Measurements from ENCODE around the gene SULF2. TPM values are rescaled to one million over a fixed set of nuclear protein-coding genes. Genes with fewer than 3 reads are reported as not detected.

Gene SULF2
- total RNA-seq, 1 experiment from 2014 or later = 495 TPM

DNA sequence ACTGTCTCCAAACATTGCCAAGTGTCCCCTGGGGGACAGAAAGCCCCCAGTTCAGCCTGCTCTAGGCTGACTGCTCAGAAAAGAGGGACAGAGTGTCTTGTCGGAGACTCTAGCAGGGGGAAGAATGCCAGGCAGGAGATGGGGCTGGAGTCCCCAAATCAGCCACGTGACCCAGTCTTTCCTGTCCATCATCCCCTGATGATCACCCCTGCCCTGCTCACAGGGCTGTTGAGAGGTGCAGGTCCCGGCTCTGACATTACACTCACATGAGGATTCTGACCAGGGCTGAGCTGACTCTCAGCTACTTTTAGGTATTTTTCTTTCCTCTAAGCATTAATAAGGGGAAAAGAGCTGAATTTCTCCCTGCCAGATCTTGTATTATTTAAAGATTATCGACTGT, 115.8 kb downstream of the SULF2 start:
- BruUV-seq (replicated peaks) = no TSS peak
- peaks cover 74% of the 10 kb centered on the region for H3K36me3 ChIP-seq (ENCODE audit: low read depth)

DNA sequence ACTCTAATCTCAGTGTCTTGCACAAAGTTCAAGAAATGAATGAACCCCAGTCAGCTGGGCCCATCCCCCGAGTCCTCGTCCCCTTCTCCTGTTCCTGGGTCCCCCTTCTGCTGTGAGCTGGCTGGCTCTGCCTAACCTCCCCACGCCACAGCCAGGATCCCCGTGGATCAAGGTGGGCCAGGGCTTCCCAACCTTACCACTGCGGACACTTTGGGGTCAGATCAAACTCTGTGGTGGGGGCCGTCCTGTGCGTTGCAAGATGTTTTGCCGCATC, 116.2 kb downstream of the SULF2 start:
- no peak for DNase-seq
- Histone ChIP-seq H3K27ac (no peak overlapping the region), H3K9me3 (ENCODE audit: insufficient read depth, low read depth) (no peaks in the 10 kb centered on the region), H3K36me3 (ENCODE audit: low read depth) (peaks cover 71% of the 10 kb centered on the region), H3K27me3 (ENCODE audit: insufficient read depth, low read depth) (no peaks in the 10 kb centered on the region), H3K79me2 (ENCODE audit: low read depth) (peaks cover 4% of the 10 kb centered on the region; the same call in 1 of the 2 replicates), H2AFZ (no peak overlapping the region), H3K4me3 (no peak overlapping the region), H3K4me2 (no peak overlapping the region), H4K20me1 (ENCODE audit: insufficient read depth) (peaks cover 26% of the 10 kb centered on the region; the same call in 1 of the 2 replicates), H3K9me2 (ENCODE audit: insufficient read depth) (no peaks in the 10 kb centered on the region), H3F3A (ENCODE audit: insufficient read depth, low read depth) (peaks cover 88% of the 10 kb centered on the region), H3K4me1 (replicated peaks; ENCODE audit: insufficient read depth) (no peaks in the 10 kb centered on the region)
- ChIA-PET POLR2A (ENCODE audit: unreplicated experiment) (no interaction called here), CTCF (interaction anchor here (0.6 kb wide), 1 partner anchor 666 kb away, joined by 5 read pairs; no protein-coding TSS in a partner anchor)
- TF ChIP-seq, protein P1, sequence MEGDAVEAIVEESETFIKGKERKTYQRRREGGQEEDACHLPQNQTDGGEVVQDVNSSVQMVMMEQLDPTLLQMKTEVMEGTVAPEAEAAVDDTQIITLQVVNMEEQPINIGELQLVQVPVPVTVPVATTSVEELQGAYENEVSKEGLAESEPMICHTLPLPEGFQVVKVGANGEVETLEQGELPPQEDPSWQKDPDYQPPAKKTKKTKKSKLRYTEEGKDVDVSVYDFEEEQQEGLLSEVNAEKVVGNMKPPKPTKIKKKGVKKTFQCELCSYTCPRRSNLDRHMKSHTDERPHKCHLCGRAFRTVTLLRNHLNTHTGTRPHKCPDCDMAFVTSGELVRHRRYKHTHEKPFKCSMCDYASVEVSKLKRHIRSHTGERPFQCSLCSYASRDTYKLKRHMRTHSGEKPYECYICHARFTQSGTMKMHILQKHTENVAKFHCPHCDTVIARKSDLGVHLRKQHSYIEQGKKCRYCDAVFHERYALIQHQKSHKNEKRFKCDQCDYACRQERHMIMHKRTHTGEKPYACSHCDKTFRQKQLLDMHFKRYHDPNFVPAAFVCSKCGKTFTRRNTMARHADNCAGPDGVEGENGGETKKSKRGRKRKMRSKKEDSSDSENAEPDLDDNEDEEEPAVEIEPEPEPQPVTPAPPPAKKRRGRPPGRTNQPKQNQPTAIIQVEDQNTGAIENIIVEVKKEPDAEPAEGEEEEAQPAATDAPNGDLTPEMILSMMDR (conservative IDR thresholded peaks at IDR 0.05) = no peak
- TF ChIP-seq EZH2 (IDR thresholded peaks at IDR 0.05; ENCODE audit: low read depth) = no peak
- BruUV-seq (replicated peaks) = no TSS peak
- intact Hi-C loops (cut with micrococcal nuclease; ENCODE audit: unreplicated experiment) = no loop called here

More for the DNA sequence above, 115.8 kb downstream of the SULF2 start:
- Histone ChIP-seq H3K27me3 (ENCODE audit: insufficient read depth, low read depth) (no peaks in the 10 kb centered on the region), H3K79me2 (ENCODE audit: low read depth) (peaks cover 8% of the 10 kb centered on the region; the same call in 1 of the 2 replicates), H3K27ac (no peak overlapping the region), H3K4me2 (no peak overlapping the region), H3K4me1 (replicated peaks; ENCODE audit: insufficient read depth) (no peaks in the 10 kb centered on the region), H3F3A (ENCODE audit: insufficient read depth, low read depth) (peaks cover 88% of the 10 kb centered on the region), H2AFZ (no peak overlapping the region), H4K20me1 (ENCODE audit: insufficient read depth) (peaks cover 27% of the 10 kb centered on the region; the same call in 1 of the 2 replicates), H3K4me3 (no peak overlapping the region), H3K9me3 (ENCODE audit: insufficient read depth, low read depth) (no peaks in the 10 kb centered on the region), H3K9me2 (ENCODE audit: insufficient read depth) (no peaks in the 10 kb centered on the region)
- ChIA-PET POLR2A (ENCODE audit: unreplicated experiment) (no interaction called here), CTCF (no interaction called here)
- TF ChIP-seq EZH2 (IDR thresholded peaks at IDR 0.05; ENCODE audit: low read depth) = no peak
- TF ChIP-seq, protein P1 (conservative IDR thresholded peaks at IDR 0.05) = no peak
- intact Hi-C loops (cut with micrococcal nuclease; ENCODE audit: unreplicated experiment) = no loop called here
- DNase-seq = no peak

DNA sequence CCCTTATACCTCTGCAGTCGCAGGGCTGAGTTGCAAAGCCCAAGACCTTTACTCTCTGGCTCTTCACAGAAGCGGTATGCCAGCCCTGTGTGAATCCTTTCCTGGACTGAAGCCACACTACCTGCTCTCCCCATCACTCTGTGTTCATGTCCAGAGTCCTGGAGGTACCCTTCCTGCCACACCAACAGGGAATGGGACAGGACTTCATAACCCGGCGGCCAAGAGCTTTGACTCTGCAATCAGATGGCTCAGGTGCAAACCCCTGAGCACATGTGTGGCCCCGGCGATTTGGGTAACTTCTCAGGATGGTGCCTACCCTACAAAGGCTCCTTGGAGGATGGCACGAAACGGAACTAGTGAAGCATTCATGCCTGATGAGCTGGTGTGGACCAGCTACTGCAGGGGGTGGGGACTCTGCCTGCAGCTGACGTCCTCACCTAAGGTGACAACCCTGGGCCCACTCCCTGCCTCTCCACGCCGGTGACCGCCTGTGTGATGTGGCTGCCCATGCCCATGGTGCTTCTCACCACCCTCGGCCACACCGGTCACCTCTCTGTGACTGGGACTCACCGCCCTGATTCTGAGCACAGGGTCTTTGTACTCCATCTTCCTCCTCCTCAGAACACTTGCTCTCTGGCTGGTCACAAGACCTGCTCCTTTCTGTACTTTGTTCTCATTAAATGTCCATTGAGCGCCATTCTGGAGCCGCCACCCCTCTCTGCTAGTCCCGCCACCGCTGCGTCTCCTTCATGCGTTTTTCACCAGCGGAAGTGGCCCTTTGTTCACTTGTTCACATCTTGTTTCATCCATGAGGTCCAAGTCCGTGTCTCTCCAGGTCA, 116.7 kb downstream of the SULF2 start:
- no peak overlapping the region for H3K4me3 ChIP-seq
- no peaks in the 10 kb centered on the region for H3K9me3 ChIP-seq (ENCODE audit: insufficient read depth, low read depth)
- H3F3A ChIP-seq (ENCODE audit: insufficient read depth, low read depth) = peaks cover 88% of the 10 kb centered on the region
- H3K27ac ChIP-seq = no peak overlapping the region
- H3K79me2 ChIP-seq (ENCODE audit: low read depth) = no peaks in the 10 kb centered on the region
- H3K4me1 ChIP-seq (replicated peaks; ENCODE audit: insufficient read depth) = no peaks in the 10 kb centered on the region
- H2AFZ ChIP-seq = no peak overlapping the region
- no peaks in the 10 kb centered on the region for H3K9me2 ChIP-seq (ENCODE audit: insufficient read depth)
- peaks cover 22% of the 10 kb centered on the region for H4K20me1 ChIP-seq (ENCODE audit: insufficient read depth)
- peaks cover 67% of the 10 kb centered on the region for H3K36me3 ChIP-seq (ENCODE audit: low read depth)
- BruUV-seq (replicated peaks) = no TSS peak
- H3K4me2 ChIP-seq = no peak overlapping the region
- CTCF ChIA-PET = interaction anchor here (0.6 kb wide), 1 partner anchor 667 kb away, joined by 5 read pairs; no protein-coding TSS in a partner anchor
- intact Hi-C loops (cut with micrococcal nuclease; ENCODE audit: unreplicated experiment) = no loop called here
- no peaks in the 10 kb centered on the region for H3K27me3 ChIP-seq (ENCODE audit: insufficient read depth, low read depth)
- TF ChIP-seq, protein P1 (conservative IDR thresholded peaks at IDR 0.05) = no peak
- no peak for TF ChIP-seq EZH2 (IDR thresholded peaks at IDR 0.05; ENCODE audit: low read depth)
- no peak for DNase-seq
- POLR2A ChIA-PET (ENCODE audit: unreplicated experiment) = interaction anchor here (0.6 kb wide), 1 partner anchor 1574 kb away, joined by 8 read pairs; no protein-coding TSS in a partner anchor

Measured in PC-9 (cell line).